Astrocyte (in vitro differentiated cells and primary cell): ENCODE results near the gene CRHR1. TPM values are rescaled to one million over a fixed set of nuclear protein-coding genes. Genes with fewer than 3 reads are reported as not detected.

Experiments used
- DNase-seq: peaks from one replicate; pipeline ENCODE4 v3.0.0-alpha.2; 2010; ENCODE audit warnings: low read depth
- FAIRE-seq: peaks from 2 replicates; lab custom pipeline; 2011; peaks lifted over from hg19 to GRCh38; lab: Jason Lieb, UNC
- H2AFZ ChIP-seq: 2 replicates; pipeline ENCODE4 v1.6.0; 2012; ENCODE audit warnings: low read depth, low read length, inconsistent platforms
- H3K27ac ChIP-seq: 2 replicates; pipeline ENCODE4 v1.5.1; 2011; ENCODE audit warnings: low read depth, low read length, inconsistent platforms
- H3K27me3 ChIP-seq: 2 replicates; pipeline ENCODE4 v1.6.0; 2011; ENCODE audit warnings: low read length, inconsistent platforms; ENCODE audit not compliant: insufficient read depth
- H3K36me3 ChIP-seq: 2 replicates; pipeline ENCODE4 v1.5.1; 2011; ENCODE audit warnings: low read length, inconsistent platforms; ENCODE audit not compliant: insufficient read depth
- H3K4me1 ChIP-seq: 2 replicates; pipeline ENCODE4 v1.5.1; 2011; ENCODE audit warnings: low read length, inconsistent platforms; ENCODE audit not compliant: insufficient read depth
- H3K4me2 ChIP-seq: 2 replicates; pipeline ENCODE4 v1.6.0; 2012; ENCODE audit warnings: low read length, inconsistent platforms
- H3K4me3 ChIP-seq: 2 replicates; pipeline ENCODE4 v1.5.1; 2011; ENCODE audit warnings: low read depth, mild to moderate bottlenecking, low read length, inconsistent platforms; ENCODE audit not compliant: insufficient read depth
- H3K79me2 ChIP-seq: 2 replicates; pipeline ENCODE4 v1.6.0; 2012; ENCODE audit warnings: mild to moderate bottlenecking, low read length, inconsistent platforms; ENCODE audit not compliant: insufficient read depth
- H3K9ac ChIP-seq: 2 replicates; pipeline ENCODE4 v1.6.0; 2012; ENCODE audit warnings: mild to moderate bottlenecking, low read length, inconsistent platforms
- H3K9me3 ChIP-seq: 2 replicates; pipeline ENCODE4 v1.5.1; 2012; ENCODE audit warnings: low read depth, mild to moderate bottlenecking, low read length, inconsistent platforms; ENCODE audit not compliant: insufficient read depth
- H4K20me1 ChIP-seq: 2 replicates; pipeline ENCODE4 v1.6.0; 2012; ENCODE audit warnings: low read length, inconsistent platforms; ENCODE audit not compliant: insufficient read depth
- H3K27ac Mint-ChIP-seq: one replicate; pipeline ENCODE4 v1.8.0; 2021; ENCODE audit warnings: mild to moderate bottlenecking, mixed read lengths; ENCODE audit not compliant: unreplicated experiment
- H3K27me3 Mint-ChIP-seq: one replicate; pipeline ENCODE4 v1.8.0; 2021; ENCODE audit warnings: low read depth, mixed read lengths; ENCODE audit not compliant: unreplicated experiment
- H3K36me3 Mint-ChIP-seq: one replicate; pipeline ENCODE4 v1.8.0; 2021; ENCODE audit warnings: low read depth, mixed read lengths; ENCODE audit not compliant: unreplicated experiment
- H3K4me1 Mint-ChIP-seq: one replicate; pipeline ENCODE4 v1.8.0; 2021; ENCODE audit warnings: low read depth, mixed read lengths; ENCODE audit not compliant: unreplicated experiment
- H3K4me3 Mint-ChIP-seq: one replicate; pipeline ENCODE4 v1.8.0; 2021; ENCODE audit warnings: mild to moderate bottlenecking, moderate library complexity, mixed read lengths; ENCODE audit not compliant: unreplicated experiment
- H3K9me3 Mint-ChIP-seq: one replicate; pipeline ENCODE4 v1.8.0; 2021; ENCODE audit warnings: mild to moderate bottlenecking, mixed read lengths; ENCODE audit not compliant: unreplicated experiment
- EZH2 ChIP-seq: IDR thresholded peaks from 2 replicates; pipeline ENCODE4 v1.6.1; 2012; ENCODE audit warnings: mild to moderate bottlenecking, low read length, inconsistent platforms; ENCODE audit not compliant: insufficient read depth
- total RNA-seq: library from RNA; stranded (reverse); gene quantifications from 2 replicates; pipeline ENCODE4 v1.2.1, GENCODE V29; 2021
- TF ChIP-seq, protein P1 (sequence below): IDR thresholded peaks from 2 replicates; pipeline ENCODE4 v1.5.1; 2011; ENCODE audit warnings: low read depth, mild to moderate bottlenecking, inconsistent platforms, low read length, moderate library complexity; ENCODE audit not compliant: insufficient read depth

The CRHR1 gene
- total RNA-seq, 1 donor from 2014 or later, result 0.20 TPM

DNA sequence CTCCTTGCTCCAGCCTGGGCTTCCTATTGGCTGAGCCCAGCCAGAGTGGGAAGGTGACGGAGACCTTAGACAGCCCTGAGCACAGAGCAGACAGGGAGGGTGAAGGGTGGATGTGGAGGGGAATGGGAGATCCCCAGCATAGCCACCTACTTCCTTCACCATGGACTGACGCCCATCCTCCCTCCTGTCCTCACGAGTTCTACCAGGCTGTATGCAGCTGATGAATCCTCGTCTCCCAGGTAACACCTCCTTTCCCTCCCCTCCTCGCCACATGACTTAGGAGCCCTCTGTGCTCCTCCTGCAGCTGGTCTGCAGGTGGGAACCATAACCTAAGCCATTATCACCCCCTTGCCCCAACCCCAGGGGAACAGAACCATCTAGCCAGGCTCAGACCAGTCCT lies 9.0 kb upstream of the CRHR1 start:
- Mint-ChIP-seq H3K27me3 (peaks cover 57% of the 10 kb centered on the region), H3K27ac (no peak overlapping the region), H3K4me1 (peaks cover 11% of the 10 kb centered on the region), H3K9me3 (peaks cover 6% of the 10 kb centered on the region), H3K36me3 (no peaks in the 10 kb centered on the region), H3K4me3 (no peak overlapping the region)
- Histone ChIP-seq H3K9ac (no peak overlapping the region), H3K36me3 (no peaks in the 10 kb centered on the region), H2AFZ (no peak overlapping the region), H3K27ac (no peak overlapping the region), H3K4me2 (no peak overlapping the region), H3K9me3 (no peaks in the 10 kb centered on the region), H4K20me1 (no peaks in the 10 kb centered on the region), H3K4me1 (no peaks in the 10 kb centered on the region), H3K79me2 (no peaks in the 10 kb centered on the region), H3K27me3 (peaks cover 7% of the 10 kb centered on the region), H3K4me3 (no peak overlapping the region)
- TF ChIP-seq, protein P1, sequence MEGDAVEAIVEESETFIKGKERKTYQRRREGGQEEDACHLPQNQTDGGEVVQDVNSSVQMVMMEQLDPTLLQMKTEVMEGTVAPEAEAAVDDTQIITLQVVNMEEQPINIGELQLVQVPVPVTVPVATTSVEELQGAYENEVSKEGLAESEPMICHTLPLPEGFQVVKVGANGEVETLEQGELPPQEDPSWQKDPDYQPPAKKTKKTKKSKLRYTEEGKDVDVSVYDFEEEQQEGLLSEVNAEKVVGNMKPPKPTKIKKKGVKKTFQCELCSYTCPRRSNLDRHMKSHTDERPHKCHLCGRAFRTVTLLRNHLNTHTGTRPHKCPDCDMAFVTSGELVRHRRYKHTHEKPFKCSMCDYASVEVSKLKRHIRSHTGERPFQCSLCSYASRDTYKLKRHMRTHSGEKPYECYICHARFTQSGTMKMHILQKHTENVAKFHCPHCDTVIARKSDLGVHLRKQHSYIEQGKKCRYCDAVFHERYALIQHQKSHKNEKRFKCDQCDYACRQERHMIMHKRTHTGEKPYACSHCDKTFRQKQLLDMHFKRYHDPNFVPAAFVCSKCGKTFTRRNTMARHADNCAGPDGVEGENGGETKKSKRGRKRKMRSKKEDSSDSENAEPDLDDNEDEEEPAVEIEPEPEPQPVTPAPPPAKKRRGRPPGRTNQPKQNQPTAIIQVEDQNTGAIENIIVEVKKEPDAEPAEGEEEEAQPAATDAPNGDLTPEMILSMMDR, result no peak
- no peak for TF ChIP-seq EZH2
- no peak for DNase-seq
- FAIRE-seq, result no peak

DNA sequence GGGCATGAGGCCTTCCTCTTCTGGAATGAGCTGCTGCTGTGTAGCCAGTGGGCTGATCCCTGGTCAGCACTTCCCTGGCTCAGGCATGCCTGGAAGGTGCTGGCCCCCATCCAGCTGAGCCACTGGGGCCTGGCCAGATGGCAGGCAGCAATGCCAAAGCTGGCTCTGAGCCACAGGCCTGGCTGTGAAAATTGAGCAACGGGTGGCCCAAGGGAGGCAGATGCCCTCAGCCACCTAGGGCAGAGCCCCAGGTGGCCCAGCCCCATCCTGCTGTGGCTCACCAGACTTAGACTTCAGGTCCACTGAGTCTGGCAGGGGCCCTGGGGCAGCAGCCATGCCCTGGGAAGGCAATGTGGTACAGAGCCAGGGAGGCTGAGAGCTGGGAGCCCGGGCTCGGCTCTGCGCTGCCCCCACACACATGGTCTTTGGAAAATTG lies 8.5 kb upstream of the CRHR1 start:
- Mint-ChIP-seq H3K36me3 (no peaks in the 10 kb centered on the region), H3K9me3 (peaks cover 6% of the 10 kb centered on the region), H3K27ac (no peak overlapping the region), H3K27me3 (peaks cover 61% of the 10 kb centered on the region), H3K4me1 (peaks cover 7% of the 10 kb centered on the region), H3K4me3 (no peak overlapping the region)
- Histone ChIP-seq H3K79me2 (no peaks in the 10 kb centered on the region), H2AFZ (no peak overlapping the region), H3K27me3 (peaks cover 8% of the 10 kb centered on the region), H3K4me1 (no peaks in the 10 kb centered on the region), H4K20me1 (no peaks in the 10 kb centered on the region), H3K27ac (no peak overlapping the region), H3K9ac (no peak overlapping the region), H3K36me3 (no peaks in the 10 kb centered on the region), H3K9me3 (no peaks in the 10 kb centered on the region), H3K4me2 (no peak overlapping the region), H3K4me3 (no peak overlapping the region)
- TF ChIP-seq, protein P1, result no peak
- no peak for TF ChIP-seq EZH2
- DNase-seq (no peak), FAIRE-seq (no peak)

DNA sequence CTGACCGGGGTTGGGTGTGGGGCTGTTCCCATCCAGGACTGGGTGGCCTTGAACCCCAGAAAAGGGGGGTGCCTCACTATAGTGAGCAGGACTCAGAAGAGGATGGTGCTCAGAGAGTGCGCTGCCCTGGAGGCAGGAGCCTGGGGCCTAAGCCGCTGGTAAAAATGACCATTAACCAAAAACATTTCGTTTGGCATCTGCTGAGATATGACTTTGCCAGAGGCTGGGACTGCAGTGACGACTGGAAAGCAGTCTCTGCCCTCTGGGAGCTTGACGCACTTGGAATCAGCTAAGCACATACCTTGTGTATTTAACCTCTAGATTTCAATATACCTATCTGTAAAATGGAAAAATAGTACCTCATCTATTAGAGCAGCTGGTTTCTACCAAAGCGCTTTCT lies 7.2 kb upstream of the CRHR1 start:
- Mint-ChIP-seq H3K9me3 (peaks cover 6% of the 10 kb centered on the region), H3K27me3 (peaks cover 74% of the 10 kb centered on the region), H3K4me1 (no peaks in the 10 kb centered on the region), H3K36me3 (no peaks in the 10 kb centered on the region), H3K27ac (no peak overlapping the region), H3K4me3 (no peak overlapping the region)
- DNase-seq (no peak), FAIRE-seq (no peak)
- no peaks in the 10 kb centered on the region for H3K79me2 ChIP-seq
- H3K36me3 ChIP-seq, result no peaks in the 10 kb centered on the region
- H3K4me3 ChIP-seq, result no peak overlapping the region
- no peaks in the 10 kb centered on the region for H3K9me3 ChIP-seq
- no peak overlapping the region for H3K4me2 ChIP-seq
- peaks cover 16% of the 10 kb centered on the region for H3K27me3 ChIP-seq
- H4K20me1 ChIP-seq, result no peaks in the 10 kb centered on the region
- TF ChIP-seq, protein P1, result no peak
- TF ChIP-seq EZH2, result no peak
- H3K4me1 ChIP-seq, result no peaks in the 10 kb centered on the region
- H3K9ac ChIP-seq, result no peak overlapping the region
- no peak overlapping the region for H2AFZ ChIP-seq
- no peak overlapping the region for H3K27ac ChIP-seq
